ENCODE results near the gene MAP7D3. TPM values are rescaled to one million over a fixed set of nuclear protein-coding genes. Genes with fewer than 3 reads are reported as not detected.

MAP7D3 gene
- total and polyA plus RNA-seq, 2 donors (not counting 1 experiment from before 2014, with no cell fraction given): 19.0 to 30.7 TPM

GRCh38 chrX:136261321-136261720 is 10.1 kb upstream of the MAP7D3 start:
- Histone ChIP-seq H4K20me1 (ENCODE audit: control insufficient read depth, extremely low read depth, insufficient read depth, low read length) (no peaks in the 10 kb centered on the region), H3K4me1 (ENCODE audit: control insufficient read depth, extremely low read depth, insufficient read depth, low read length) (peaks cover 18% of the 10 kb centered on the region), H3K4me2 (ENCODE audit: extremely low read depth, insufficient read depth, low read length) (no peak overlapping the region), H3K9ac (ENCODE audit: insufficient read depth, low read length) (no peak overlapping the region), H3K9me3 (ENCODE audit: control insufficient read depth, insufficient read depth, low read depth, low read length) (no peaks in the 10 kb centered on the region), H3K79me2 (ENCODE audit: control insufficient read depth, insufficient read depth, low read length) (no peaks in the 10 kb centered on the region), H3K4me3 (replicated peaks in 1 of 4; ENCODE audit: control extremely low read depth in 1 of 4, insufficient read depth in 1 of 4, low read depth in 3 of 4, low read length in 4 of 4) (no peak overlapping the region), H3K27me3 (ENCODE audit: control insufficient read depth, insufficient read depth, low read length) (no peaks in the 10 kb centered on the region), H3K36me3 (ENCODE audit: control insufficient read depth, insufficient read depth, low read length) (no peaks in the 10 kb centered on the region), H2AFZ (ENCODE audit: low read length) (no peak overlapping the region), H3K27ac (ENCODE audit: insufficient read depth, low read length) (peak overlapping the region; percentile 71)
- TF ChIP-seq CTCF (conservative IDR thresholded peaks at IDR 0.05 in 1 of 2, IDR thresholded peaks at IDR 0.05 in 1 of 2; ENCODE audit: low read depth in 1 of 2, low read length in 2 of 2): no peak
- TF ChIP-seq EZH2 (IDR thresholded peaks at IDR 0.05; ENCODE audit: low read length, missing control alignments): no peak
- DNase-seq (ENCODE audit: low read depth in 2 of 2): no peak

GRCh38 chrX:136260776-136261175 is 9.6 kb upstream of the MAP7D3 start:
- Histone ChIP-seq H3K79me2 (ENCODE audit: control insufficient read depth, insufficient read depth, low read length) (no peaks in the 10 kb centered on the region), H3K4me3 (replicated peaks in 1 of 4; ENCODE audit: control extremely low read depth in 1 of 4, insufficient read depth in 1 of 4, low read depth in 3 of 4, low read length in 4 of 4) (no peak overlapping the region), H3K4me1 (ENCODE audit: control insufficient read depth, extremely low read depth, insufficient read depth, low read length) (peaks cover 23% of the 10 kb centered on the region), H3K27me3 (ENCODE audit: control insufficient read depth, insufficient read depth, low read length) (no peaks in the 10 kb centered on the region), H3K9ac (ENCODE audit: insufficient read depth, low read length) (no peak overlapping the region), H3K9me3 (ENCODE audit: control insufficient read depth, insufficient read depth, low read depth, low read length) (no peaks in the 10 kb centered on the region), H2AFZ (ENCODE audit: low read length) (no peak overlapping the region), H3K27ac (ENCODE audit: insufficient read depth, low read length) (peak overlapping the region; percentile 71), H3K4me2 (ENCODE audit: extremely low read depth, insufficient read depth, low read length) (no peak overlapping the region), H3K36me3 (ENCODE audit: control insufficient read depth, insufficient read depth, low read length) (no peaks in the 10 kb centered on the region), H4K20me1 (ENCODE audit: control insufficient read depth, extremely low read depth, insufficient read depth, low read length) (no peaks in the 10 kb centered on the region)
- TF ChIP-seq EZH2 (IDR thresholded peaks at IDR 0.05; ENCODE audit: low read length, missing control alignments): no peak
- DNase-seq (ENCODE audit: low read depth in 2 of 2): peak; percentile 78 to 79

- Histone ChIP-seq H2AFZ (ENCODE audit: low read length) (no peak overlapping the region), H3K27me3 (ENCODE audit: control insufficient read depth, insufficient read depth, low read length) (no peaks in the 10 kb centered on the region), H3K4me1 (ENCODE audit: control insufficient read depth, extremely low read depth, insufficient read depth, low read length) (peaks cover 23% of the 10 kb centered on the region), H3K79me2 (ENCODE audit: control insufficient read depth, insufficient read depth, low read length) (no peaks in the 10 kb centered on the region), H3K27ac (ENCODE audit: insufficient read depth, low read length) (peak overlapping the region; percentile 71), H3K9ac (ENCODE audit: insufficient read depth, low read length) (no peak overlapping the region), H3K36me3 (ENCODE audit: control insufficient read depth, insufficient read depth, low read length) (no peaks in the 10 kb centered on the region), H3K4me2 (ENCODE audit: extremely low read depth, insufficient read depth, low read length) (peak overlapping the region; percentile 13), H4K20me1 (ENCODE audit: control insufficient read depth, extremely low read depth, insufficient read depth, low read length) (no peaks in the 10 kb centered on the region), H3K9me3 (ENCODE audit: control insufficient read depth, insufficient read depth, low read depth, low read length) (no peaks in the 10 kb centered on the region), H3K4me3 (replicated peaks in 1 of 4; ENCODE audit: control extremely low read depth in 1 of 4, insufficient read depth in 1 of 4, low read depth in 3 of 4, low read length in 4 of 4) (no peak overlapping the region)
- TF ChIP-seq EZH2 (IDR thresholded peaks at IDR 0.05; ENCODE audit: low read length, missing control alignments): no peak
- no peak for TF ChIP-seq CTCF (conservative IDR thresholded peaks at IDR 0.05 in 1 of 2, IDR thresholded peaks at IDR 0.05 in 1 of 2; ENCODE audit: low read depth in 1 of 2, low read length in 2 of 2)
- DNase-seq (ENCODE audit: low read depth in 2 of 2): peak; percentile 54 to 77
Measured at GRCh38 chrX:136259543-136259942, 8.3 kb upstream of the MAP7D3 start.
